H9 (cell line): ENCODE data around the gene NCOA6. TPM values are rescaled to one million over a fixed set of nuclear protein-coding genes. Genes with fewer than 3 reads are reported as not detected.

Experiments used
- DNase-seq: peaks from one replicate; pipeline ENCODE4 v3.0.0-alpha.2; 2017
- H2AFZ ChIP-seq: one replicate; pipeline ENCODE4 v1.6.1; 2013; ENCODE audit warnings: mild to moderate bottlenecking, low read length, control low read depth, moderate library complexity
- H2AK5ac ChIP-seq: 2 replicates; pipeline ENCODE4 v1.6.1; 2013; ENCODE audit warnings: low read length, control low read depth, mixed read lengths; ENCODE audit not compliant: insufficient read length
- H2BK120ac ChIP-seq: one replicate; pipeline ENCODE4 v1.6.1; 2013; ENCODE audit warnings: low read depth, mild to moderate bottlenecking, low read length, control low read depth, inconsistent platforms; ENCODE audit not compliant: poor library complexity, severe bottlenecking
- H2BK12ac ChIP-seq: 2 replicates; pipeline ENCODE4 v1.6.1; 2013; ENCODE audit warnings: low read length, control low read depth, mixed read lengths, low read depth; ENCODE audit not compliant: insufficient read length
- H2BK15ac ChIP-seq: 2 replicates; pipeline ENCODE4 v1.6.1; 2013; ENCODE audit warnings: low read depth, low read length, control low read depth
- H2BK20ac ChIP-seq: one replicate; pipeline ENCODE4 v1.6.1; 2013; ENCODE audit warnings: low read depth, mild to moderate bottlenecking, low read length, control low read depth, inconsistent platforms; ENCODE audit not compliant: poor library complexity, severe bottlenecking
- H2BK5ac ChIP-seq: 2 replicates; pipeline ENCODE4 v1.6.1; 2013; ENCODE audit warnings: low read length, control low read depth, mixed read lengths; ENCODE audit not compliant: insufficient read length
- H3K14ac ChIP-seq: 2 replicates; pipeline ENCODE4 v1.6.1; 2013; ENCODE audit warnings: low read length, control low read depth; ENCODE audit not compliant: insufficient read depth
- H3K18ac ChIP-seq: 2 replicates; pipeline ENCODE4 v1.6.1; 2013; ENCODE audit warnings: low read depth, mild to moderate bottlenecking, mixed read lengths, low read length, control low read depth; ENCODE audit not compliant: insufficient read length
- H3K23ac ChIP-seq: 2 replicates; pipeline ENCODE4 v1.6.1; 2013; ENCODE audit warnings: low read length, control low read depth, mixed read lengths, low read depth; ENCODE audit not compliant: insufficient read length
- H3K23me2 ChIP-seq: 2 replicates; pipeline ENCODE4 v1.6.1; 2013; ENCODE audit warnings: low read depth, mild to moderate bottlenecking, mixed read lengths, low read length, control low read depth; ENCODE audit not compliant: insufficient read length, poor library complexity, severe bottlenecking
- H3K27ac ChIP-seq: 2 replicates; pipeline ENCODE4 v1.5.1; 2013; ENCODE audit warnings: low read length, control low read depth, mixed read lengths, low read depth; ENCODE audit not compliant: insufficient read length
- H3K27me3 ChIP-seq: 2 replicates; pipeline ENCODE4 v1.6.1; 2013; ENCODE audit warnings: low read length, control low read depth, inconsistent platforms; ENCODE audit not compliant: insufficient read depth
- H3K4ac ChIP-seq: 2 replicates; pipeline ENCODE4 v1.6.1; 2013; ENCODE audit warnings: low read depth, mild to moderate bottlenecking, control low read depth, inconsistent platforms, low read length, moderate library complexity
- H3K4me1 ChIP-seq: 2 replicates; pipeline ENCODE4 v1.6.1; 2013; ENCODE audit warnings: low read length, control low read depth, inconsistent platforms; ENCODE audit not compliant: insufficient read depth
- H3K4me2 ChIP-seq: 2 replicates; pipeline ENCODE4 v1.6.1; 2013; ENCODE audit warnings: low read length, control low read depth, mixed read lengths; ENCODE audit not compliant: insufficient read length, insufficient read depth
- H3K56ac ChIP-seq: 2 replicates; pipeline ENCODE4 v1.6.1; 2013; ENCODE audit warnings: low read depth, mild to moderate bottlenecking, mixed read lengths, low read length, control low read depth; ENCODE audit not compliant: insufficient read length
- H3K79me1 ChIP-seq: 2 replicates; pipeline ENCODE4 v1.6.1; 2013; ENCODE audit warnings: low read depth, mild to moderate bottlenecking, moderate library complexity, low read length, control low read depth, inconsistent platforms; ENCODE audit not compliant: insufficient read depth, poor library complexity, severe bottlenecking
- H3K79me2 ChIP-seq: 2 replicates; pipeline ENCODE4 v1.6.1; 2013; ENCODE audit warnings: low read length, control low read depth, inconsistent platforms; ENCODE audit not compliant: insufficient read depth
- H3K9ac ChIP-seq: 2 replicates; pipeline ENCODE4 v1.6.1; 2013; ENCODE audit warnings: low read length, control low read depth, mixed read lengths; ENCODE audit not compliant: insufficient read length; ENCODE audit errors: extremely low read depth
- H3K9me3 ChIP-seq: one replicate; pipeline ENCODE4 v1.6.1; 2013; ENCODE audit warnings: low read depth, low read length, inconsistent platforms; ENCODE audit not compliant: control insufficient read depth
- H3T11ph ChIP-seq: one replicate; pipeline ENCODE4 v1.6.1; 2013; ENCODE audit warnings: mild to moderate bottlenecking, low read length, control low read depth, inconsistent platforms
- H4K20me1 ChIP-seq: one replicate; pipeline ENCODE4 v1.6.1; 2013; ENCODE audit not compliant: control insufficient read depth, insufficient read length, insufficient read depth
- H4K5ac ChIP-seq: 2 replicates; pipeline ENCODE4 v1.6.1; 2013; ENCODE audit warnings: low read depth, mild to moderate bottlenecking, mixed read lengths, low read length, control low read depth; ENCODE audit not compliant: insufficient read length
- H4K8ac ChIP-seq: replicated peaks from 2 replicates; pipeline ENCODE4 v1.6.1; 2013; ENCODE audit warnings: low read length, control low read depth, mixed read lengths, low read depth; ENCODE audit not compliant: insufficient read length
- H4K91ac ChIP-seq: 2 replicates; pipeline ENCODE4 v1.6.1; 2013; ENCODE audit warnings: low read depth, mild to moderate bottlenecking, moderate library complexity, mixed read lengths, low read length, control low read depth; ENCODE audit not compliant: insufficient read length
- H3K27ac Mint-ChIP-seq, 3 experiments: 2 replicates in 2 of 3; 3 replicates in 1 of 3; pipeline ENCODE4 v1.8.0; 2020 to 2021; ENCODE audit warnings: mixed read lengths in 3 of 3, mild to moderate bottlenecking in 1 of 3, moderate library complexity in 1 of 3
- H3K27me3 Mint-ChIP-seq: 2 replicates; pipeline ENCODE4 v1.8.0; 2021; ENCODE audit warnings: low read depth, mild to moderate bottlenecking, moderate library complexity, mixed read lengths
- H3K36me3 Mint-ChIP-seq, 3 experiments: 2 replicates in 2 of 3; 3 replicates in 1 of 3; pipeline ENCODE4 v1.8.0; 2020 to 2021; ENCODE audit warnings: low read depth in 3 of 3, mixed read lengths in 3 of 3; ENCODE audit not compliant: insufficient read depth in 1 of 3
- H3K4me1 Mint-ChIP-seq, 2 experiments: 2 replicates each; pipeline ENCODE4 v1.8.0; 2020; ENCODE audit warnings: mixed read lengths in 2 of 2
- H3K4me3 Mint-ChIP-seq, 2 experiments: 2 replicates in 1 of 2; 3 replicates in 1 of 2; pipeline ENCODE4 v1.8.0; 2020 to 2021; ENCODE audit warnings: mild to moderate bottlenecking in 2 of 2, mixed read lengths in 2 of 2, moderate library complexity in 1 of 2
- H3K9me3 Mint-ChIP-seq, 2 experiments: 2 replicates in 1 of 2; 3 replicates in 1 of 2; pipeline ENCODE4 v1.8.0; 2020; ENCODE audit warnings: mild to moderate bottlenecking in 2 of 2, mixed read lengths in 2 of 2, moderate library complexity in 1 of 2
- CTCF ChIP-seq: fragments of 200-600 bp; sonication (generic); conservative IDR thresholded peaks from 3 replicates; pipeline ENCODE4 v1.8.0; 2021; ENCODE audit warnings: antibody characterized with exemption, mild to moderate bottlenecking
- WGBS: extraction: QIAGEN DNeasy Blood & Tissue Kit; methylation state at CpG from one replicate; pipeline ENCODE4 v1.1.7; 2013; ENCODE audit warnings: missing lambda C conversion rate, low lambda C conversion rate, mixed read lengths; ENCODE audit not compliant: insufficient read length; ENCODE audit errors: extremely low coverage; 5-methylcytosine and 5-hydroxymethylcytosine counted together
- total RNA-seq: library from RNA; stranded (reverse); gene quantifications from 2 replicates; pipeline ENCODE4 v1.2.1, GENCODE V29; 2021

Gene NCOA6
- total RNA-seq, 1 experiment from 2014 or later = 23.9 TPM

GRCh38 chr20:34709044-34709830 is 116.2 kb downstream of the NCOA6 start:
- no peaks in the 10 kb centered on the region for H4K20me1 ChIP-seq
- Mint-ChIP-seq H3K36me3 (peaks cover 0 to 10% (median 0%) of the 10 kb centered on the region in 3 experiments; a peak in 2 of 7 replicates), H3K4me1 (peaks cover 21 to 29% of the 10 kb centered on the region in 2 experiments), H3K4me3 (peak overlapping the region; percentile 79 to 88), H3K27ac (0 out of 7 replicates have a peak overlapping the region, but pooled peaks of 1 of the 3 experiments have one; percentile 58), H3K9me3 (no peaks in the 10 kb centered on the region), H3K27me3 (peaks cover 49% of the 10 kb centered on the region)
- H3K56ac ChIP-seq = no peak overlapping the region
- no peak for TF ChIP-seq CTCF
- peak overlapping the region; percentile 62 for H3K4me2 ChIP-seq
- H3K27me3 ChIP-seq = peaks cover 9% of the 10 kb centered on the region; the same call in 1 of the 2 replicates
- H4K5ac ChIP-seq = no peak overlapping the region
- H3K18ac ChIP-seq = peak overlapping the region; percentile 62
- no peak overlapping the region for H3K23ac ChIP-seq
- H4K91ac ChIP-seq = no peak overlapping the region
- H2BK5ac ChIP-seq = no peak overlapping the region
- H3K79me2 ChIP-seq = no peaks in the 10 kb centered on the region
- no peak overlapping the region for H3K27ac ChIP-seq
- WGBS = no CpG with 5 or more reads among the region's 64 CpGs
- H3K9me3 ChIP-seq = no peaks in the 10 kb centered on the region
- no peaks in the 10 kb centered on the region for H3K4me1 ChIP-seq
- DNase-seq = peak; percentile 85
- no peak overlapping the region for H3T11ph ChIP-seq
- H3K23me2 ChIP-seq = peaks cover 19% of the 10 kb centered on the region
- H3K9ac ChIP-seq = no peak overlapping the region
- H2AK5ac ChIP-seq = no peak overlapping the region
- H3K4ac ChIP-seq = no peak overlapping the region
- H2BK20ac ChIP-seq = no peak overlapping the region
- no peak overlapping the region for H2AFZ ChIP-seq
- no peaks in the 10 kb centered on the region for H3K79me1 ChIP-seq
- 0 out of 2 replicates have a peak overlapping the region, but pooled peaks have one; percentile 62 for H3K14ac ChIP-seq
- H2BK12ac ChIP-seq = no peak overlapping the region
- H4K8ac ChIP-seq = no peak overlapping the region
- no peak overlapping the region for H2BK15ac ChIP-seq
- H2BK120ac ChIP-seq = no peak overlapping the region
